Panc1 (cell line): ENCODE measurements around the gene CAPN15. TPM values are rescaled to one million over a fixed set of nuclear protein-coding genes. Genes with fewer than 3 reads are reported as not detected.
"Not testable (repeated sequence)": the region's sequence is repeated elsewhere in the genome, so short reads cannot be mapped to it uniquely, and the experiment has no call there.

ENCODE experiments used
- ATAC-seq: fragments of 200-7000 bp; cut with Tn5 transposase; 2 replicates; pipeline ENCODE4 v1.9.1; 2020; ENCODE audit warnings: mild to moderate bottlenecking, moderate library complexity
- BruUV-seq: library from RNA; stranded (reverse); fragments of 400-500 nt; replicated peaks from 2 replicates; lab custom pipeline; 2021; lab: Mats Ljungman, UMichigan
- CTCF ChIA-PET: fragments of 300-600 bp; sonication (Branson Sonifier 250); formaldehyde crosslinking; loops from one replicate; lab custom pipeline; 2022; ENCODE audit warnings: antibody characterized with exemption; lab: Charles Lee
- POLR2A ChIA-PET: fragments of 300-600 bp; sonication (Branson Sonifier 250); formaldehyde crosslinking; loops from one replicate; lab custom pipeline; 2022; ENCODE audit warnings: antibody characterized with exemption; lab: Charles Lee
- DNase-seq: peaks from one replicate; pipeline ENCODE4 v3.0.0-alpha.2; 2010; ENCODE audit warnings: low read depth, low spot score
- H3K27ac ChIP-seq: 2 replicates; pipeline ENCODE4 v1.5.1; 2011; ENCODE audit warnings: mild to moderate bottlenecking, low read length, inconsistent platforms
- H3K27me3 ChIP-seq: fragments of 200-500 bp; sonication (Bioruptor generic); 2 replicates; pipeline ENCODE4 v1.6.0; 2014; ENCODE audit warnings: low read length, inconsistent platforms; ENCODE audit not compliant: control insufficient read depth, insufficient read depth
- H3K36me3 ChIP-seq: fragments of 200-500 bp; sonication (Bioruptor generic); 2 replicates; pipeline ENCODE4 v1.5.1; 2014; ENCODE audit warnings: inconsistent platforms, mild to moderate bottlenecking, low read length, moderate library complexity; ENCODE audit not compliant: control insufficient read depth, insufficient read depth
- H3K4me1 ChIP-seq: 2 replicates; pipeline ENCODE4 v1.5.1; 2011; ENCODE audit warnings: inconsistent platforms, mild to moderate bottlenecking, low read length, moderate library complexity; ENCODE audit not compliant: control insufficient read depth, insufficient read depth
- H3K4me3 ChIP-seq, 2 experiments: 2 replicates each; pipeline ENCODE4 v1.5.1; 2011 to 2012; ENCODE audit warnings: low read depth in 2 of 2, low read length in 2 of 2, mild to moderate bottlenecking in 2 of 2, inconsistent platforms in 1 of 2, moderate library complexity in 1 of 2
- H3K9me3 ChIP-seq: fragments of 200-500 bp; sonication (Bioruptor generic); 2 replicates; pipeline ENCODE4 v1.5.1; 2014; ENCODE audit warnings: low read depth, mild to moderate bottlenecking, inconsistent platforms, low read length, moderate library complexity; ENCODE audit not compliant: control insufficient read depth, insufficient read depth
- POLR2AphosphoS5 ChIP-seq: IDR thresholded peaks from 2 replicates; pipeline ENCODE4 v1.6.1; 2012; ENCODE audit warnings: mild to moderate bottlenecking, low read depth, low read length, moderate library complexity
- SIN3A ChIP-seq: IDR thresholded peaks from 2 replicates; pipeline ENCODE4 v1.6.1; 2012; ENCODE audit warnings: low read depth, mild to moderate bottlenecking, low read length, moderate library complexity, borderline replicate concordance; ENCODE audit not compliant: insufficient read depth
- TCF7L2 ChIP-seq: IDR thresholded peaks from 2 replicates; pipeline ENCODE4 v1.6.1; 2011; ENCODE audit warnings: mild to moderate bottlenecking, low read depth, low read length, inconsistent platforms
- in situ Hi-C: cut with HindIII; loops from 2 replicates; pipeline ENCODE4 v1.10.0; 2016; ENCODE audit warnings: low sequenced_read_pairs, low pct_unique_long_range_greater_than_20kb
- intact Hi-C: fragments of 100-400 bp; cut with micrococcal nuclease; formaldehyde crosslinking; loops from one replicate; pipeline ENCODE4 v1.10.0; 2022; ENCODE audit not compliant: unreplicated experiment
- total RNA-seq: library from RNA; stranded (reverse); gene quantifications from one replicate; pipeline ENCODE4 v1.2.1, GENCODE V29; 2021; ENCODE audit not compliant: unreplicated experiment
- TF ChIP-seq, protein P1 (sequence below): fragments of 450-650 bp; IDR thresholded peaks from 2 replicates; pipeline ENCODE4 v1.5.1; 2017; ENCODE audit warnings: mild to moderate bottlenecking
- TF ChIP-seq, protein P2 (sequence below), 2 experiments: IDR thresholded peaks; 2 replicates each; pipeline ENCODE4 v1.6.1; 2011 to 2012; ENCODE audit warnings: low read depth in 2 of 2, control low read depth in 1 of 2, low read length in 1 of 2, mild to moderate bottlenecking in 1 of 2, moderate library complexity in 1 of 2; ENCODE audit not compliant: insufficient read depth in 1 of 2

CAPN15 gene
- total RNA-seq, 1 experiment from 2014 or later: 78.5 TPM

DNA sequence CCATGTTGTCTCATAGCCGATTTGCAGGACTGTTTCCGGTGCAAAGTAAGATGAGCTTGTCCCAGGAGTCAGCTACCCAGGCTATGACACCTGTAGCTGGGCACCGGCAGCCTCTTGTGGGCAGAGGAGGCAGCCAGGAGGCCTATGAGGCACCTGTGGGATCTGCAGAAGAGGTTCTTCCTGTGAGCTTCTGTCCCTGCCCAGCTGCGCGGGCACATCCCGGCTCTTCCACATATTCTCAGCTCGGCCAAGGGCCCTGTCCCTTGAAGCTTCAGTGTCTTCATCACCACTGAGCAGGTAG lies 21.3 kb upstream of the CAPN15 start:
- Histone ChIP-seq H3K9me3 (no peaks in the 10 kb centered on the region), H3K27me3 (no peaks in the 10 kb centered on the region), H3K36me3 (no peaks in the 10 kb centered on the region; the same call in 1 of the 2 replicates), H3K4me1 (no peaks in the 10 kb centered on the region), H3K4me3 (no peak overlapping the region), H3K27ac (no peak overlapping the region)
- CTCF ChIA-PET: interaction anchor here (0.6 kb wide), 1 partner anchor 121 kb away, joined by 3 read pairs; no protein-coding TSS in a partner anchor
- ATAC-seq (no peak), DNase-seq (no peak)
- intact Hi-C loops (loop anchor here (5.0 kb wide), 1 partner anchor 119 kb away; no protein-coding TSS in a partner anchor), in situ Hi-C loops (no loop called here)
- POLR2A ChIA-PET: no interaction called here
- TF ChIP-seq SIN3A: no peak
- TF ChIP-seq TCF7L2: no peak
- TF ChIP-seq, protein P1, sequence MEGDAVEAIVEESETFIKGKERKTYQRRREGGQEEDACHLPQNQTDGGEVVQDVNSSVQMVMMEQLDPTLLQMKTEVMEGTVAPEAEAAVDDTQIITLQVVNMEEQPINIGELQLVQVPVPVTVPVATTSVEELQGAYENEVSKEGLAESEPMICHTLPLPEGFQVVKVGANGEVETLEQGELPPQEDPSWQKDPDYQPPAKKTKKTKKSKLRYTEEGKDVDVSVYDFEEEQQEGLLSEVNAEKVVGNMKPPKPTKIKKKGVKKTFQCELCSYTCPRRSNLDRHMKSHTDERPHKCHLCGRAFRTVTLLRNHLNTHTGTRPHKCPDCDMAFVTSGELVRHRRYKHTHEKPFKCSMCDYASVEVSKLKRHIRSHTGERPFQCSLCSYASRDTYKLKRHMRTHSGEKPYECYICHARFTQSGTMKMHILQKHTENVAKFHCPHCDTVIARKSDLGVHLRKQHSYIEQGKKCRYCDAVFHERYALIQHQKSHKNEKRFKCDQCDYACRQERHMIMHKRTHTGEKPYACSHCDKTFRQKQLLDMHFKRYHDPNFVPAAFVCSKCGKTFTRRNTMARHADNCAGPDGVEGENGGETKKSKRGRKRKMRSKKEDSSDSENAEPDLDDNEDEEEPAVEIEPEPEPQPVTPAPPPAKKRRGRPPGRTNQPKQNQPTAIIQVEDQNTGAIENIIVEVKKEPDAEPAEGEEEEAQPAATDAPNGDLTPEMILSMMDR: no peak
- TF ChIP-seq, protein P2, sequence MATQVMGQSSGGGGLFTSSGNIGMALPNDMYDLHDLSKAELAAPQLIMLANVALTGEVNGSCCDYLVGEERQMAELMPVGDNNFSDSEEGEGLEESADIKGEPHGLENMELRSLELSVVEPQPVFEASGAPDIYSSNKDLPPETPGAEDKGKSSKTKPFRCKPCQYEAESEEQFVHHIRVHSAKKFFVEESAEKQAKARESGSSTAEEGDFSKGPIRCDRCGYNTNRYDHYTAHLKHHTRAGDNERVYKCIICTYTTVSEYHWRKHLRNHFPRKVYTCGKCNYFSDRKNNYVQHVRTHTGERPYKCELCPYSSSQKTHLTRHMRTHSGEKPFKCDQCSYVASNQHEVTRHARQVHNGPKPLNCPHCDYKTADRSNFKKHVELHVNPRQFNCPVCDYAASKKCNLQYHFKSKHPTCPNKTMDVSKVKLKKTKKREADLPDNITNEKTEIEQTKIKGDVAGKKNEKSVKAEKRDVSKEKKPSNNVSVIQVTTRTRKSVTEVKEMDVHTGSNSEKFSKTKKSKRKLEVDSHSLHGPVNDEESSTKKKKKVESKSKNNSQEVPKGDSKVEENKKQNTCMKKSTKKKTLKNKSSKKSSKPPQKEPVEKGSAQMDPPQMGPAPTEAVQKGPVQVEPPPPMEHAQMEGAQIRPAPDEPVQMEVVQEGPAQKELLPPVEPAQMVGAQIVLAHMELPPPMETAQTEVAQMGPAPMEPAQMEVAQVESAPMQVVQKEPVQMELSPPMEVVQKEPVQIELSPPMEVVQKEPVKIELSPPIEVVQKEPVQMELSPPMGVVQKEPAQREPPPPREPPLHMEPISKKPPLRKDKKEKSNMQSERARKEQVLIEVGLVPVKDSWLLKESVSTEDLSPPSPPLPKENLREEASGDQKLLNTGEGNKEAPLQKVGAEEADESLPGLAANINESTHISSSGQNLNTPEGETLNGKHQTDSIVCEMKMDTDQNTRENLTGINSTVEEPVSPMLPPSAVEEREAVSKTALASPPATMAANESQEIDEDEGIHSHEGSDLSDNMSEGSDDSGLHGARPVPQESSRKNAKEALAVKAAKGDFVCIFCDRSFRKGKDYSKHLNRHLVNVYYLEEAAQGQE (IDR thresholded peaks at IDR 0.05; ENCODE audit: insufficient read depth in 1 of 2, low read depth in 2 of 2, low read length in 1 of 2): no peak
- no peak for TF ChIP-seq POLR2AphosphoS5
- no TSS peak for BruUV-seq

DNA sequence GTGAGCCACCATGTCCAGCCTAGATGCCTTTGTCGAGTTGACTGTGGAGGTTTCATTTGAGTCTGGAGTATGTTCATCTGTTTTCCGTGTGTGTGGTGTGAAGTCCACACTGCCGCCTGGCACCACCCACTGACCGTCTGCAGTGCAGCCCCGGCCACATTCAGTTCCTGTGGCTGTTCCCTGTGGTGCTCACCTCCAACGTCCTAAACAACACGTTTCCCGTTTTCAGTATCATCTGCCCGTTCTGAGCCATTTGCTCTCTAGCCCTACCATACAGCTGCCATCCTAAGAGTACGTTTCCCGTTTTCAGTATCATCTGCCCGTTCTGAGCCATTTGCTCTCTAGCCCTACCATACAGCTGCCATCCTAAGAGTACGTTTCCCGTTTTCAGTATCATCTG lies 20.0 kb upstream of the CAPN15 start:
- H3K4me1 ChIP-seq: not testable (repeated sequence)

DNA sequence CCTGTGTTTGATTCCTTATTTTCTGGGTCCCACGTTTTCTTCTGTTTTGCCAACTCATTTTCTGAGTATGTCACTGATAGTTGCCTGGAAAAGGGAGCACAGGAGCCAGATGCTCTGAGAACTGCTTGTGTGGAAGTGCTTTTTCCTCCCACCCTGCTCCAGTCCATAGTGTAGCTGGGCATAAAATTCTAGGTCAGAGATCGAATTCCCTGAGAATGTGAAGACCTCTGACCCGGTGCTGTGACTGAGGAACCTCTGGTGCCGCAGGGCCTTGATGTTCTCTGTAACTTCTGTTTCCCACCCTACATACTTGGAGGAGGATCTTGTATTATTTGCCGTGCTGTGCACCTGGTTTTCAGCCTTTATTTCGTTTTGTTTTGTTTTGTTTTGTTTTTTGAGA lies 19.5 kb upstream of the CAPN15 start:
- no TSS peak for BruUV-seq
- Histone ChIP-seq H3K4me3 (no peak overlapping the region), H3K9me3 (no peaks in the 10 kb centered on the region), H3K27me3 (no peaks in the 10 kb centered on the region), H3K36me3 (no peaks in the 10 kb centered on the region; the same call in 1 of the 2 replicates), H3K4me1 (no peaks in the 10 kb centered on the region), H3K27ac (no peak overlapping the region)
- no peak for DNase-seq
- POLR2A ChIA-PET: no interaction called here
- intact Hi-C loops: loop anchor here (5.0 kb wide), 1 partner anchor 121 kb away; no protein-coding TSS in a partner anchor
- in situ Hi-C loops: no loop called here
- TF ChIP-seq POLR2AphosphoS5 (no peak), TCF7L2 (no peak), SIN3A (no peak)
- TF ChIP-seq, protein P2 (IDR thresholded peaks at IDR 0.05; ENCODE audit: insufficient read depth in 1 of 2, low read depth in 2 of 2, low read length in 1 of 2): no peak
- TF ChIP-seq, protein P1: no peak
- CTCF ChIA-PET: no interaction called here
- ATAC-seq: no peak

More for the DNA sequence above, 20.0 kb upstream of the CAPN15 start:
- DNase-seq, H3K9me3 ChIP-seq, ATAC-seq, POLR2A ChIA-PET, H3K4me3 ChIP-seq, in situ Hi-C loops, CTCF ChIA-PET, H3K27me3 ChIP-seq, BruUV-seq, H3K36me3 ChIP-seq, H3K27ac ChIP-seq: not testable (repeated sequence)
- intact Hi-C loops: loop anchor here (5.0 kb wide), 1 partner anchor 120 kb away; no protein-coding TSS in a partner anchor
